DOHH2 (cell line): ENCODE measurements around the gene OR10G8.
A peak's percentile ranks its signal among the peaks of the same experiment; 100 is the strongest.

Source experiments
- H3F3A ChIP-seq: fragments of 200-600 bp; sonication (generic), shearing (Covaris generic); 2 replicates; pipeline ENCODE4 v1.6.0; 2016; ENCODE audit warnings: antibody characterized with exemption, mild to moderate bottlenecking; ENCODE audit not compliant: control insufficient read depth, insufficient read depth
- H3K27ac ChIP-seq: fragments of 200-600 bp; sonication (generic); 2 replicates; pipeline ENCODE4 v1.5.1; 2014; ENCODE audit warnings: low read depth, mild to moderate bottlenecking, low read length, moderate library complexity
- H3K27me3 ChIP-seq: fragments of 200-600 bp; sonication (generic); 2 replicates; pipeline ENCODE4 v1.6.1; 2014; ENCODE audit warnings: mild to moderate bottlenecking, low read length, mixed read lengths; ENCODE audit not compliant: control insufficient read depth
- H3K36me3 ChIP-seq: fragments of 200-600 bp; sonication (generic); 2 replicates; pipeline ENCODE4 v1.6.1; 2014; ENCODE audit warnings: mild to moderate bottlenecking, low read length, moderate library complexity, mixed read lengths; ENCODE audit not compliant: control insufficient read depth
- H3K4me1 ChIP-seq: fragments of 200-600 bp; sonication (generic); 2 replicates; pipeline ENCODE4 v1.6.1; 2014; ENCODE audit warnings: mild to moderate bottlenecking, low read length, mixed read lengths; ENCODE audit not compliant: control insufficient read depth
- H3K4me2 ChIP-seq: fragments of 200-600 bp; sonication (generic); 2 replicates; pipeline ENCODE4 v1.6.0; 2014; ENCODE audit warnings: mild to moderate bottlenecking, low read length, moderate library complexity
- H3K4me3 ChIP-seq: fragments of 200-600 bp; sonication (generic); 2 replicates; pipeline ENCODE4 v1.5.1; 2014; ENCODE audit warnings: mild to moderate bottlenecking, low read length, mixed read lengths
- H3K79me2 ChIP-seq: fragments of 200-600 bp; sonication (generic); 2 replicates; pipeline ENCODE4 v1.6.1; 2014; ENCODE audit warnings: mild to moderate bottlenecking, low read length, mixed read lengths; ENCODE audit not compliant: control insufficient read depth
- H3K9me2 ChIP-seq: fragments of 200-600 bp; sonication (generic); replicated peaks from 2 replicates; pipeline ENCODE4 v1.6.1; 2014; ENCODE audit warnings: mild to moderate bottlenecking, low read length, mixed read lengths; ENCODE audit not compliant: control insufficient read depth
- H3K9me3 ChIP-seq: fragments of 200-600 bp; sonication (generic); 2 replicates; pipeline ENCODE4 v1.6.1; 2014; ENCODE audit warnings: antibody characterized with exemption, low read length, mixed read lengths; ENCODE audit not compliant: control insufficient read depth, insufficient read depth
- H4K20me1 ChIP-seq: fragments of 200-600 bp; sonication (generic); 2 replicates; pipeline ENCODE4 v1.6.0; 2014; ENCODE audit warnings: low read depth, mild to moderate bottlenecking, antibody characterized with exemption, low read length, moderate library complexity; ENCODE audit not compliant: control insufficient read depth, insufficient read depth
- CTCF ChIP-seq: fragments of 200-600 bp; sonication (generic); IDR thresholded peaks from one replicate; pipeline ENCODE4 v1.5.1; 2014; ENCODE audit warnings: antibody characterized with exemption, mild to moderate bottlenecking, low read depth, low read length; ENCODE audit not compliant: poor library complexity, severe bottlenecking
- EZH2phosphoT487 ChIP-seq: fragments of 200-600 bp; sonication (generic); IDR thresholded peaks from 2 replicates; pipeline ENCODE4 v1.6.1; 2017; ENCODE audit warnings: borderline replicate concordance, mild to moderate bottlenecking, antibody characterized with exemption, low read length, moderate library complexity, mixed read lengths

The OR10G8 gene

GRCh38 chr11:124069429-124070401 is 43.1 kb downstream of the OR10G8 start:
- Histone ChIP-seq H3K9me3 (no peaks in the 10 kb centered on the region), H3K9me2 (no peaks in the 10 kb centered on the region), H3F3A (no peaks in the 10 kb centered on the region), H3K79me2 (no peaks in the 10 kb centered on the region), H3K4me1 (peaks cover 20% of the 10 kb centered on the region), H3K4me3 (no peak overlapping the region), H3K27me3 (peaks cover 28% of the 10 kb centered on the region), H4K20me1 (no peaks in the 10 kb centered on the region), H3K27ac (no peak overlapping the region), H3K36me3 (no peaks in the 10 kb centered on the region), H3K4me2 (no peak overlapping the region)
- TF ChIP-seq CTCF (peak; percentile 65), EZH2phosphoT487 (no peak)

GRCh38 chr11:124070915-124071622 is 44.5 kb downstream of the OR10G8 start:
- H3K4me2 ChIP-seq, result peak overlapping the region; percentile 72
- H3K27me3 ChIP-seq, result peaks cover 26% of the 10 kb centered on the region
- no peaks in the 10 kb centered on the region for H3K9me3 ChIP-seq
- TF ChIP-seq EZH2phosphoT487 (no peak), CTCF (peak; percentile 88)
- H4K20me1 ChIP-seq, result no peaks in the 10 kb centered on the region
- no peaks in the 10 kb centered on the region for H3K9me2 ChIP-seq
- peak overlapping the region; percentile 45 for H3K4me3 ChIP-seq
- H3K36me3 ChIP-seq, result no peaks in the 10 kb centered on the region
- H3K27ac ChIP-seq, result no peak overlapping the region
- H3K79me2 ChIP-seq, result no peaks in the 10 kb centered on the region
- H3K4me1 ChIP-seq, result peaks cover 20% of the 10 kb centered on the region
- H3F3A ChIP-seq, result no peaks in the 10 kb centered on the region

- Histone ChIP-seq H3K79me2 (no peaks in the 10 kb centered on the region), H3K27ac (no peak overlapping the region), H3F3A (no peaks in the 10 kb centered on the region), H3K36me3 (no peaks in the 10 kb centered on the region), H3K4me2 (no peak overlapping the region), H3K4me1 (peaks cover 20% of the 10 kb centered on the region), H3K9me2 (no peaks in the 10 kb centered on the region), H3K27me3 (peaks cover 21% of the 10 kb centered on the region), H3K9me3 (no peaks in the 10 kb centered on the region), H3K4me3 (no peak overlapping the region), H4K20me1 (no peaks in the 10 kb centered on the region)
- TF ChIP-seq EZH2phosphoT487, result no peak
- peak; percentile 20 for TF ChIP-seq CTCF
These were observed 45.0 kb downstream of the OR10G8 start for GRCh38 chr11:124071623-124071948.
